T-helper 2 cell (primary cell): ENCODE measurements around the gene ELMO1.

ENCODE experiments used
- DNase-seq, 5 experiments: peaks; one replicate each; pipeline versions ENCODE4 v3.0.0 to v3.0.0-alpha.2; 2012 to 2022

Gene ELMO1

DNA sequence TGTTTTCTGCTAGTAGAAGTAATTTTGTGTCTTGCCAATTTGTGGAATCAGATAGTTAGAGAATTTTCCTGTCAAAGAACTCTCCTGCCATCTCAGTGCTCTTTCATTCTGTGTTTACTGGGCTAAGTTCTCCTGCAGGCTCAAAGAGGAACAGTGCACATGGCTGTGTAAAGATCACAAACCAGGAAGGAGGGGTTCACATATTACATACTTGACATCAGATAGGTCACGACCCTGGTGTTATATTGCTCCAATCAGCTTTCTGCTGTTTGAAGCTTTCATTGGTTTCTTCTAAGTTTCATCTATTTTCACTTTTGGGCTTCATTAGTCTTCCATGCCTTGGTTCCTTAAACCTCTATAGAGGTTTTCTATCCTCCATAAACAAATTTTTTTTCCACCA lies 13.5 kb upstream of the ELMO1 start:
- no peak for DNase-seq

DNA sequence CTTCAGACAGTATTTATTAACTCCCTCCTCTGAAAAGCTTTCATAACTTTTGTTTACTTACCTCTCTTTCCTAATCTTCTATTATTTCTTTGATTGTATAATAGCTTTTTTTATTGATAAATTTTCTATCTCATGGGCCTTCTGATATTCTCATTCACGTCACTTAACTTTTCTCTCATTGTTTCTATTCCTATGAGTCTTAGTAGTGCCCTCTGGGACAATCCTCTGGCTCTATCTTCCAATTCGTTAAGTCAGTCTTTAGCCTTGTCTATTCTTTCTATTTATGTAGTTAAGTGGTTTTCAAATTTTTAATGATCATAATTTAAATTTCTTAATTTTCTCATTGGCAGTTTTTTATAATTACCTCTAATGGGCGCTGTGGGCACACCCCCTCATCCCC lies 6.4 kb upstream of the ELMO1 start:
- no peak for DNase-seq

DNA sequence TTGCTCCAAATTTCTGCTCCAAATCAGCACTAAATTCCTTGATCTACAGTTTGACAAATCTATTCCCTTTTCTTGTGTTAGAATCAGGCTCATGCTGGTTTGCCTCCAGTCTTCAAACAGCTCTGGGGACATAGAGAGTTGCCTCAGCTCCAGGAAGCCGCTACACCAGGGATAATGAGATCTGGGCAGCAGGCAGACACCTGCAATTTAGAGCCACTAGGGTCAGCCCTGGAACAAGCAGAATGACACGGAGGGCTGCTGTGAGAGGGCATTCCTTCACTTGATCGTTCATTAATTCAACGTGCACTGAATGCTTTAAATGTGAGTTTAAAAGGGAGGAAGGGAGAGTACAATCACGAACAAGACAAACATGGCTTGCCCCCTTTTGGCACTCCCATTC lies 3.7 kb upstream of the ELMO1 start:
- DNase-seq = no peak

DNA sequence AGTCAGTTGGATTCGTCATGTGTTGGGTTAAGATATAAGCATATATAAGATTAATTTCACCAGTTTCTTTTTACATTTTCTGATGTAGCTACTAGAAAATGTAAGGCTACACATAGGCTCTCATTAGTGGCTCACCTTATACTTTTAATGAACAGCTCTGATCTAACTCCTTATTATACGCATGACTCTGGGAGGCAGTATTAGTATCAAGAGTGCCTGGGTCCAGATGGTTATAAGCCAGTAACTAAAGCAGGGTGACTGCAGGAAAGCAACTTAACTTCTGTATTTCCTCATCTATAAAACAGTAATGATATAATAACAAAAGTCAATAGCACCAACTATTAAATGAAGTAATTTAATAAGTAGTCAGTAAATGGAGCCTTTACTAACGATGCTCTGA lies 1.4 kb upstream of the ELMO1 start:
- DNase-seq = no peak

DNA sequence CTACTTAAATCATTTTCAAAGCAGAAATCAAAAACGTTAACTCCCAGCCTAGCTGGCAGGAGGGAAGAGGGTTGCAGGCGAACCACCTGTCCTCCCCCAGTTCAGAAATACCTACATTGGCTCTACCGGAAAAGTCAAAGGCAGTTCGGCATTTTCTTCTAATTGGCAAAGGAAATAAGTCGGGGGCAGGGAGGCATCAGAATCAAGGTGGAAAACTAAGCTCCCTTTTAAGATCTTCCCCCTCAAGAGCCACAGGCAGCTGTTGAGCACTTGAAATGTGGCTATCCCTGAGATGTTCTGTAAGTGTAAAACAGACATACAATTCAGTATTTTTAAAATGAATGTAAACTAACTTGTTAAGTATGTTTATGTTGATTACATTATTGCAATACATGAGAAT lies 957 bp upstream of the ELMO1 start:
- DNase-seq = peak in 1 of 5 experiments; percentile 11

DNA sequence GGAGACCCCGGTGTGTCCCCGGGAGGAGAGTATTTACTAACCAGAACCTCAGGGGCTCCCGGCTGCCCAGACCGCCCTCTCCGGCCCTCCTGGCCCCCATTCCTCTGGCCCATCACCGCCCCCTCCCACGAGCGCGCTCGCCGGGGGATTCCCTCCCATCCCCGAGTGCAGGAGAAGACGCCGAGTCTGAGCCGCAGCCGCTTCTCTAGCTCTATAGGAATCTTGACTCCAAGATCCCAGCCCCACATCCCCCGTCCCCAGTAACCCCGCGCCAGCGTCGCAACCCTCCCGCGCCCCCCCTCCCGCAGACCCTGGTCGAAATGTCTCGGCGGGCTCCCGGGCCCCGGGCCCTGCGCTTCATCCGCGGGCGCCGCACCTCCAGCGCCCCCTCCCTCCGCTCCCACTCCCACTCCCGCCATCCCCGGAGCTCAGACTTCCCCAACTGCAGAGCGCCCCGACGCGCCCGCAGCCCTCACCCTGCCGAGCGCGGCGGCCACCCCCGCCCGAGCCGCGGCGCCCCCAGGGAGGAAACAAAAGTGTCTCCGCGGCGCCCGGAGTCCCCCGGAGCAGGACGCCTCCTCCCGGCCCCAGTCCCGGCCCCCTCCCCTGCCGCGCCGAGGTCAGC lies 541 bp downstream of the ELMO1 start:
- peak in 4 of 5 experiments; percentile 10 to 47 (median 16) for DNase-seq

DNA sequence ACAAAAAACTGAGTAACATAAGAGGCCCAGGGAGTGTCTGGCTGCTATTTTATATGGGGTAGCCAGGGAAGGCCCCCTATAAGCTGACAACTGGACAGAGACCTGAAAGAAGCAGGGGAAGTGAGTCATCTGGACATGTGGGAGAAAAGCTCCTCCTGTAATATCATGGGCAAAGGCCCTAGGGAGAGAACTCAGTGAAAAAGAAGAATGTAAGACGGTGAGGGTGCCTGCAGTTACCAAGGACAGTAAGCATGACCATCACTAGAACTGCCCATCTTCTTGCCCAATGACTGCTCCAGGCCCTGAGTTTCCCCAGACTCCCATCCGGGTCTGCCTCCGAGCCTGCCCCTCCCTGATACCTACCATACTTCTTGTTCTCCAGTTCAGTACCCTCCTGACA lies 2.3 kb downstream of the ELMO1 start:
- DNase-seq = no peak

DNA sequence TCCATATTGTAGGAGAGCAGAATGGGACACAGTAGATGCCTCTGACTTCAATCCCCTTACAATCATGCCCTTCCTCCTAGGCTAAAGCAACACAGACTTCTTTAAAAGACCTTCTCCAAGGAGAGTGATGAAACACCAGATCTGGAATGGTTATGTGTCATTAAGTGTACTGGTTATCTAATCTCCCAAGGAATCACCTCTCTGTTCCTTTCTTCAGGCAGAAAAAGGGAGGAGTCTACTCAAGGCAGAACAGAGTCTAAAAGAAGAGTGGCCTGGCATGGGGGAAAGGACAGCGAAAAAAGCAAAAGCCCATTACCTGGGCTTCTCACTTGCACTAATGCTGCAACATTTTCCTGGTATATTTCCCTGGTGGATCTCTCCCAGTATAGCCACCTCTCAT lies 2.9 kb downstream of the ELMO1 start:
- no peak for DNase-seq

DNA sequence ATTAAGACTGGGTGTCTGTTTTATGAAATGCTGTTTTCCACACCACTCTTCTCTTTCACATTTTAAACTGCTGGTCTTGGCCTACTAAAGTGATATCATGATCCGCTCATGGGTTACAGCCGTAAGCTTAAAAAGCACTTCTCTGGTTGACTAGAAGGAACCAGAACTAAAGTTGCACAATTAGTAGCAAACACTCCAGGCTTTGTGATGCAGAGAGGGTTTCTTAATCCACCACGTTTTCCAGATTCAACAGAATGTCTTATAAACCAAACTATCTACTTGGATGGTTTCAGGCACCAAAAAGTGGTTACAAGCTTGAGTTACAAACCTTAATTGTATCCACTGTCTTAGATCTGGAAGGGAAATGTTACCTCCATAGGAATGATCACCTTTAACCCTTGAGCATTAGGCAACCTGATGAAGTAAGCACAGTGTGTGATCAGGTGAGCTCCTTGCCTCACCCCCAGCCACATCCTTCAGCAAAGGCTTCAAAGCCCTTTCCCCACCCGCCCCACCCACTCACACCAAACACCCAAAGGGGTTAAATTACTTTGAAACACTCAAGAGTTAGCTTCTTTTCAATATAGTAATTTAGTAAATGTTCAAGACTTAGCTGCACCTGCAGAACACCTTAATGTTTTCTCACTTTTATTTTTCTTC lies 3.5 kb downstream of the ELMO1 start:
- no peak for DNase-seq

DNA sequence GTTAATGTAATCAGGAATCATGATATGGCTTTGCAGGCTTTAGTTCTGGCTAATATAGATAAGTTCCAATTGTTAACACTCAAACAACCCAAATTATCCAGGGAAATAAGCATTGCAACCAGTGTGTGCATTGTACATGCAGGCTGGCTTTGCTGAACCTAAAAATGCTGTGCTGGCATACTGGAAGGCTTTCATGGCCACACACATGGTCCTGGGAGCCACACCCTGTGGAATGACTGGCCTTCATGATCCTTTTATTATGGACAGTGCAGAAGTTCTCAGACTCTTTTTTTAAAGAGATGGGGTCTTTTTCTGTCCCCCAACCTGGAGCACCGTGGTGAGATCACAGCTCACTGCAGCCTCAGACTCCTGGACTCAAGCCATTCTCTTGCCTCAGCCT lies 5.0 kb downstream of the ELMO1 start:
- no peak for DNase-seq

DNA sequence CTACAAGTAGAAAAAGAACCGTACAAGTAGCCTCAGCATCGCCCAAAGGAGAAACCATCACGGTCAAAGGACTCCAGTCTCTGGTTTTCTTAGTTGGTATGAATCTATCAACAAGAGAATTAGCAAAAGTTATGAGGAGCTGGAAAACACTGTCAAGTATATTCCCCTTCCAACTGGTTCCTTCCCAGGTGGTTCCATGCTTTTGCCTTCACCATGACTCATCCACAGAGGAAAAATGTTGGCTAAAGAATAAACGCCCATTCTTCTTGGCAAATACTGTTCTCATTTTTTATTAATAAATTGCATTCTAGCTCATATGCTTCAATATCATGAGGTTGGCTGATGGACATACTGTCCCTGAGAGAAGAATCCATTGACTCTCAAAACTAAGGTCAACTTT lies 6.4 kb downstream of the ELMO1 start:
- no peak for DNase-seq

DNA sequence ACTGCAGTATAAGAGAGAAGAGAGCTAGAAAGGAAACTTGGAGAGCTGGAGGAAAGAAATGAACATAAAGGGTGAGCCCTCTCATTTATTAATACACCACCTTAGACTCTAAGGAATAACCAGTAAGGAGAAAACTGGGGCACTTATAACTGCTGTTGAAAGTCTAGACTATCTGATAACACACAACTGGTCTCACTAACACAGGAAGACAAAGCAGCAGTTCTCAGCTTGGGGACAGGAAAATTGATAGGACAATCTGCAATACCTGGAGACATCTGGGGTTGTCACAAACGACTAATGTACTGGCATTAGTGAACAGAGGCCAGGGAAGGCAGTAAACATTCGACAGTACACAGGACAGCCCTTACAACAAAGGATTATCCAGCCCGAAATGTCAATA lies 6.8 kb downstream of the ELMO1 start:
- no peak for DNase-seq

DNA sequence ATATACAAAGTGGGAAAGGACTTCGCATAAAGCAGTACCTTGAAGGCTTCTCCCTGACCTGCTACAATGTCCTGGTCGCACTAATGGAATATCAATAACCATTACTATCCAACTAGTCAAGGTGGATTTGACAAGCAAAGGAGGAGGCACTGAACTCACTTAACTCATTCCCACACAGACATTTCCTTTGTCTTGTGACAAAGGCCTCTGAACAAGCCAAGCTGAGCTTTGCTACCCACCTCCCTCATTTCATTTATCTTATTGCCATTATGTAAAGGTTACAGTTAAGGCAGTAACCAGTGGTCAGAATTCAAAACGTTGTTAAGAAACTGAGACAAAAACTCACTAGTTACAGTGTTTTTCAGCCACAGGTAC lies 7.3 kb downstream of the ELMO1 start:
- DNase-seq = no peak

DNA sequence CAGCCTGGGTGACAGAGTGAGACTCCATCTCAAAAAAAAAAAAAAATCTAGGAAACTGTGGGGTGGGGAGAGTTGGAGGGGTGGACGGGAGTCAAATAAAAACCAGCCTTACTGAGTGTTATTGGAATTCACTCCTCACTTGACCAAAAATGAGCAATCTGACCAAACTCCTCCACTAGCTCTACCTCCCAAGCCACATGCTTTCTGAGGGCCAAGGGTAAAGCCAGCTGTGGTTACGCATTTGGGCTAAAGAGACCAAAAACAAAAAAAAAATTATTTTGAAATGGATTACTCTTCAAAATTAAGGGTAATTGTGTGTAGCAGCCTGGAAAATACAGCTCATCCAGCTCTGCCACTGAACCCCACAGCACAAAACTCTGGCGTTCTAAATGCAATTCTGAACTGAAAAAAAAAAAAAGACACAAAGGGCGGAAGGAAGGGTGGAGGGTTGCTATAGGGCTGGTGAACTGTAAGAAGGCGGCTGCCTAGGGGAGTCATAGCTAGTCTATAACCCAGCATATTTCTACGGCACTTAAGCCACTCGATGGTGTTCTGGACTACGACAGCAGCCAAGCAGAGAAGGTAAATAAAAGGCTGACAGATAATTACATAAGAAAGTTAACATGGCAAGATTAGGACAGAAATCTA lies 7.8 kb downstream of the ELMO1 start:
- peak in 1 of 5 experiments; percentile 55 for DNase-seq

DNA sequence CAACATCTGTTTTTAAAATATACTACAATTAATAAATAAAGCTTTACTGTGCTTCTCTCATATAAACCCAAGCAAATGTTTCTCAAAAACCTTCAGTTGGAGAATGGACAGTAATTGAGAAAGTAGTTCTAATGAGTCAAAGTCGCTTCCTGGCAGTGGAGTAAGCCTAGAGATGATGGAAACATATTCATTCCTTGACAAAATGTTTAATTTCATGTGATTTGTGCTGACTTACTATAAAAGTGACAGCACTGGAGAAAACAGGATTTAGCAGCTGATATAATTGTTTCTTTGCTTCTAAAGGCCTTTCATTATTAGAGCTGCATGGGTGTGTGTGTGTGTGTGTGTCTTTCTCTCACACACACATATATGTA lies 9.0 kb downstream of the ELMO1 start:
- peak in 1 of 5 experiments; percentile 30 for DNase-seq

DNA sequence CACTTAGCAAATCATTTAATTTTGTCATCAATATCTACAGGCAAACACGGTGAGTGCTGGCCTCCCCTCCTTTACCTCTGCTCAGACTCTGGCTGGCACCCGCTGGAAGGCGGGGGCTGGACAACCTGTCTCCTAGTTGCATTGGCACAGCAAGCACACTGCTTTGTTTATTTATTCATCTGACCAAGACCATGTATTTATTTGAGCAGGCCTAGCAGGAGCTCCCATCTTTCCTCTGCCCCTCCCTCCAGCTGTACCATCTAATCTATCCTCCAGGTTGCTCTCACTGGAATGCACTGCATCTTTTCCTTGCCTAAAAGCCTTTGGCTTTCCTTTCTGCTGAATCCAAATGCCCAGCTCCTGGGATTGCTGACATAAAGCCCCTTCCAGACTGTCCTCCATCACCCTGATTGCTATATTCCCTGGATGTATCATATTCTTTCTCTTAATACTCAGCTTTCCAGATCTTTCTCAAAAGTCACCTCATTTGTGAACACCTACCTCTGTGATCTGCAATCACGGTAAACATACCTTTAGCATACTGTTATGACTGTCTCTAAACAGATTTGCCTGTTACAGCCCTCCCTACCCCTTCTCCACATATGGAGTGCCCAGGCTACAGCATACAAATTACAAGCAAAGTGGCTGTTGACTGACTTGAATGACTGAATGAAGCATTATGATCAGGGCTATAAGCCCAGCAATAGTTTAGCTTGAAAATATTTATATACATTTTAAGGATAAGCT lies 9.6 kb downstream of the ELMO1 start:
- DNase-seq = no peak

DNA sequence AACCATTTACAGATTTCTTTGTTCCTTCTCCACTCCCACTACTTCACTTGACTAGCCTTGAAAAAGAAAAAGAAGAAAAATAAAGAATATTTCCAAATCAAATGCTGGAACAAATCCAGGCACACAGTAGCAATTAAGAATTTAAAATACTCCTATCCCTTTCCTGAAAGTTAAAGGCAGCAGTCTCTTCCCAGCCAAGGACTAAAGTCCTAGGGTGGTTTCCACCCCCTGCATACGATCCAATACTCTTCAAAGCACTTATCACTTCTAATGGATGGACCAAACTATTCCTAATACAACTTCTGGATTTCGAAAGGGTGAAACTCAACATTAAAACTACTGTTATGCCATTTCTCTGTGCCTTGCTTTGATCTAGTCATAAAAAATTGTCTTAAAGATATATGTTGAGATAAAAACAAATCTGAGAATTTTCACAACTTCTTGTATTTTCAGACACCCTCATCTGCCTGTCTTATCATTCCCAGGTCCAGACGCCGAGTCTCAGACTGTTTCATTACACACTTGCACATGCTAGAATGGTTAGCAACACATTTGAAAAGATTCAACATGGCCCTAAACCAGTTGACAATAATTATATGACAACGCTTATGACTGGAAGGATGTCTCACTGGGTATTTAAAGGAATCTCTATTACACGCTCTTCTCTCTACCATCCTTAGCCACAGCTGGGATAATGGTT lies 13.4 kb downstream of the ELMO1 start:
- DNase-seq = no peak

DNA sequence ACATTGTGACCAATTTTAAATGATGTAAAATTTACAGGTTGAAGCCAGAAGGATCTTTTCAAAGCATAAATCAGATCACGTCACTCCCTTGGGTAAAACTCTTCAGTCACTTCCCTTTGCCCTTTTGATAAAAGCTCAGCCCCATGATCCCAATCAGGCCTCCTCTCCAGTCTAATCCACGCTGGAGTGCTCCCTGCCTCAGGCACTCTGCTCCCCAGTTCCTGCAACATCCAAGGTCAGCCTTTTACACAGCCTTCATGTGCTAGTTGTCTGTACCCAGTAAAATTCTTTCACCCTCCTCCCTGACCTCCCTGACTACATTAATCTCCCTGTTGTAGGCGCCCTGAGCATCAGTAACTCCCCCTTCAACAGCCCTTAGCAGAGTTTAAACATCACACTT lies 14.1 kb downstream of the ELMO1 start:
- DNase-seq = no peak

DNA sequence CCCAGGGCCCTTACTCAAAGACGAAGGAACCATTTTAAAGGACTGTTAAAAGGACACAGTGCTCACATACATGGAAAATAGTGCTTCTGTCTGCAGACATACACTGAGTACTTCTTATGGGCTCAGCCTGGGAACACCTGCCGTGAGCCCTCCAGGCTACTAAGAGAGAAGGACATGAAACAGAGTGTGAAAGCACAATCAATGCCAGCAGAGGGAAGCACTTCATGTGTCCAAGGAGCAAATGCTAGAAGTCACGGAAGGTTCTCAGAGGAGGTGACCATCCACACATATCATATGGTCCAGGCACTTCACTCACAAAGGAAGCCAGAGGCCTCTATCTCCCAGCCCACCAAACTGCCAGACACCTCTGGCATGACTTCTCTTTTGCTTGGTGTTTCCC lies 15.5 kb downstream of the ELMO1 start:
- DNase-seq = no peak

DNA sequence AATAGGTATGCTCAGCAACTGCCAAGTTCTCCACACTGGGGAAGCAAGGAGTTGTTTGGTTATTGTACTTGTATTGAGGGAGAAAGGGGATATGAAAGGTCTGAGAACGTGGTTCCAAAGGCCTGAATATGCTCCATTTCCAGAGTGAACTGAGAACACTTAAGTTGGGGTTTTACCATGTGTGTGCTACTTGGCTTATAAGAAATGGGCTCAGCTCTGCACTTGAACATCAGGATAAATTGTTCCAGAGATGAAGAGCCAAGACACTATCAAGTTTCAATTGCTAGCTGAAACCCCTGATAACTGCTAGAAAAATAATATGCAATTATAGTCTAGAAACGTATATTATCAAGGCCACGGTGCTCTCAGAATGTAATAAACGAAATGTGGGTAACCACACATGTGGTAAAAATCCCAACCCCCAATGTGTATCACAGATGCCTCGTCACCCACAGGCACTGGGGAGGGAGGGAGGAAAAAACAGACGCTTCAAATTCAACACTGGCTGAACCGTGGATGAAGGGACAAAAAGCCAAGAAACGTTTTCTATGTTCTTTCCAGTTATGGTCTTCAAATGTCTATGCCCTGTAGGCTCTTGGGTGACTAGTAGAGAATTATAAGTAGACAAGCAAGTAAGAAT lies 16.3 kb downstream of the ELMO1 start:
- peak in 1 of 5 experiments; percentile 75 for DNase-seq

DNA sequence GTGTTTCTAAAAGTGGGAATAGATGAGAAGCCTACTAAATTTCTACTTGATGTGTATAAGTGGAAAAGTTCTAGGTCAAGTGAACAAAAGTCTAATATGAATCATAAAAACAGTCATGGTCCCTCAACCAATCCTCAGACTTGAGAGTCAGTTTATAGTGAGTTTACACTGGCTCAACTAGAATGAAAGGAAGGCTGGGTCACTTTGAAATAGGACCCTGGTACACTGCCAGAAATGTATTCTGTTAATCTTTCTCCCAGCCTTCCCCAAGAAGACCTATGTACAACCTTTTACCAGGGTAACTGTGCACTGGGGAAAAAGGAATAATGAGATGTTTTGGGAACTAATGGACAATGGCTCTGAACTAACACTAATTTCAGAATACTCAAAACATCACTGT lies 17.3 kb downstream of the ELMO1 start:
- no peak for DNase-seq

DNA sequence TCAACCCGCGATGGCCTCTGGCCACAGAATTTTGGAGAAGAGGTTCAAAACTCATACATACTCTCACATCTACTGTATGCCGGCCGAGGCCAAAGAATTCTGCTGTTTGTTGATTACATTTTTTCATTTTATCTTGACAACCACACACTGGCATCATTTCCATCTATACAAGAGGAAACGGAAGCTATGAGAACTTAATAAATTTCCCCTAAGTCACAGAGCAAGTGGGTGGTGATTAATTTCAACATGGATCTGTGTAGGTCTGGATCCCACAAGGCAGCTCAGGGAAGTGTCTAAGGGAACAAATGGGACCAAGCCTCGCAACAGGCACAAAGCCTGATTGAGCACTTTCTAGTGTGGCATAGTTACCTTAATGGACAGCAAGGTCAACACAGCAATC lies 18.0 kb downstream of the ELMO1 start:
- no peak for DNase-seq

DNA sequence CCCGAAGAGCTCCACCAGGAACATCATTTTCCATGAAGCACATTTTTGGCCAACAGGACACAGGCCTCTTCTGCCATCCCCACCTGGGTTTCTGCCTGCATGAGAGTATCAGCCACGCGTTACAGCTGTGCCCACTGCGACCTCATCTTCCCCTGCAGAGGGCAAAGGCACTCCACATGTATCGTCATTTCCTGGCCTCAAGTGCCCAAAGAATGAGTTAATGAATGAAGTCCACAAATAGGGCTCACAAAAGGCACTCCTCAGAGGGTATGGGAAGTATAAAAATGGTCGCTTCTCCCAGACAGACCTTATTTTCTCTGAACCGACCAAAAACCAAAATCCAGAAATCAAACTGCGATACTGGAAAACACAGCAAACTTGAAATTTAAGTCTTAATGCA lies 18.5 kb downstream of the ELMO1 start:
- DNase-seq = no peak
